HPDE6-E6E7 (cell line): Measurements from ENCODE around the gene CTTN.

ENCODE experiments used
- DNase-seq: peaks from one replicate; pipeline ENCODE4 v3.0.0; 2011; ENCODE audit warnings: missing footprints; ENCODE audit errors: extremely low spot score

Gene CTTN

GRCh38 chr11:70473873-70474690 lies 75.8 kb downstream of the CTTN start:
- DNase-seq, result no peak

DNA sequence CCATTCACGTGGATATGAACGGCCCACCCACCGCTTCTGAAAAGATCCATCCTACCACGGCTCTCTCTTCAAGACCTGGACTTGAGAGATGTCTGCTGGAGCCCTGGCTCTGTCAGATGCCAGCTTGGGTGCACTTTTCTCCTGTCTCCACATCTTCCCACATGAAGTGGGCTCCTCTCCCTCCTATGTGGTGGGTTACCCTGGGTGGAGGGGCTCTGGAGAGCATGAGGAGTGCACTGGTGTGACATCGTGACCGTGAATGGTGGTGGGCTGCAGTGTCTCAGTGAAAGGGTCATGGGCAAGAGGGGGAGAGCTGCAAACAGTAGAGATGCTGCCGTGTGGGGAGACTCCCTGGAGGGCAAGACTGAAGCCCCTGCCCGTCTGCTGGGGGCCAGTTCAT lies 76.4 kb downstream of the CTTN start:
- no peak for DNase-seq

- DNase-seq, result no peak
Measured at GRCh38 chr11:70476669-70477068, 78.3 kb downstream of the CTTN start.

DNA sequence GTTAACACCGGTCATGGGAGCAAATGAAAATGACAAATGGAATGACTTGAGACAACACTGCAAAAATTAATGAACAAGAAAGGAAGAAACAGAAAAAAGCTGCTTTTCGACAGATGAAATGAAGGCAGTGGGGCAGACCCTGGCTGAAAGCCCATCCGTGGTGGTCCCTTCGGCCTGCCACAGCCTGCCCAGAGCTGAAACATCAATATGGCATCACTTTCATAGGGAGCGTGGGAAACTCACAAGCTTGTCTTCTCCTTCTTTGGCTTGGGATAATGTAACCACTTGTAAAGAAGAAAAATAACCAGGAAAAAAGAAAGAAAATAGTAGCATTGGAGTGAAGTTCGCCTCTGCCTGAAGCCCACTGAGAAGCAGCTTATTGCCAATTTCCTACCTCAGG lies 78.8 kb downstream of the CTTN start:
- no peak for DNase-seq

DNA sequence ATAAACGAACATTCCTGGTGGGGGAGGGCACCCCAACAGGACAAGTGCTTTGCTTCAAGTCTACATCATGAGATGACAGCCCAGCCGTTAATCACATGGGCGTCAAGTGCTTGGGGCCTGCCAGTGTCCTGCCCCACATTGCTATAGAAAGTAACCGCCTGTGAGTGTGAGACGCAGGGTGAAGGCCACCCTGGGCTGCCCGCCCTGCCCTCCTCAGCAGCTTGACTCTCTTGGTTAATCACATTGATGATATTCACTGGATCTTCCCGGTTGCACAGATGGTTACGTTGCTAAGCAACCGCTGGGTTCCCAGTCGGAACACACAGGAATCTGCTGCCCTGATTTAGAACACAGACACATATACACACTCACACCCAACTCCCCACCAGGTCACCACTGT lies 79.3 kb downstream of the CTTN start:
- DNase-seq, result no peak

DNA sequence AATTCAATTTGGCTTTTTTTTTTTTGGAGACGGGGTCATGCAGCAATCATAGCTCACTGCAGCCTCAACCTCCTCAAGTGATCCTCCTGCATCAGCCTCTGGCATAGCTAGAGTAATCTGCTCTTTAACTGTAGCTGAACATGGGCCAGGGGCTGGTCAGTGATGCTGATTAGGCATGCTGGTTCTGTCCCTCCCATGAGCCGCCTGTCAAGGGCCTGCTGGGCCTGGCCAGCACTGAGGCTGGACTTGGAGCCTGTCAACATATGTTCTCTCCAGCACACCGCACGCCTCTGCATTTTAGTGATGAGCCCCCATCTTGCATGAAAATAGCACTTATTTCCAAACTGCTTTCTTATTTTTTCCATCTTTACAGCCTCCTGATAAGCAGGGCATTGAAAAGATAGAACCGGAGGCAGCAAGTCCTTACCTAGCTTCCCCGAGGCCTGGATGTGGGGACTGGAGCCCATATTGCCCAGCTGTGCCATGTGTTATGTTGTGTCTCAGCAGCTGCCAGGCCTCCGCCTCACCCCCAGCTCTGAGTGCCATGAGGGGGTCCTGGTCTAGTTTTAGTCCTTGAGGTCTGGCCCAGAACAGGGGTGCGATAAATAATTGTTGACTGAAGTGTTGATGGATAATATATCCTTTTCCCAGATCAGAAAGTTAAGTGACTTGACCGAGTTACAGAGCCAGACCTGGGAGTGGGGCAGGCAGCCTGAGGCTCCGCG lies 80.0 kb downstream of the CTTN start:
- no peak for DNase-seq

GRCh38 chr11:70480711-70481110 lies 82.4 kb downstream of the CTTN start:
- no peak for DNase-seq

- peak; percentile 25 for DNase-seq
Measured at GRCh38 chr11:70481625-70482528, 83.5 kb downstream of the CTTN start.

GRCh38 chr11:70482529-70482917 lies 84.2 kb downstream of the CTTN start:
- no peak for DNase-seq

DNA sequence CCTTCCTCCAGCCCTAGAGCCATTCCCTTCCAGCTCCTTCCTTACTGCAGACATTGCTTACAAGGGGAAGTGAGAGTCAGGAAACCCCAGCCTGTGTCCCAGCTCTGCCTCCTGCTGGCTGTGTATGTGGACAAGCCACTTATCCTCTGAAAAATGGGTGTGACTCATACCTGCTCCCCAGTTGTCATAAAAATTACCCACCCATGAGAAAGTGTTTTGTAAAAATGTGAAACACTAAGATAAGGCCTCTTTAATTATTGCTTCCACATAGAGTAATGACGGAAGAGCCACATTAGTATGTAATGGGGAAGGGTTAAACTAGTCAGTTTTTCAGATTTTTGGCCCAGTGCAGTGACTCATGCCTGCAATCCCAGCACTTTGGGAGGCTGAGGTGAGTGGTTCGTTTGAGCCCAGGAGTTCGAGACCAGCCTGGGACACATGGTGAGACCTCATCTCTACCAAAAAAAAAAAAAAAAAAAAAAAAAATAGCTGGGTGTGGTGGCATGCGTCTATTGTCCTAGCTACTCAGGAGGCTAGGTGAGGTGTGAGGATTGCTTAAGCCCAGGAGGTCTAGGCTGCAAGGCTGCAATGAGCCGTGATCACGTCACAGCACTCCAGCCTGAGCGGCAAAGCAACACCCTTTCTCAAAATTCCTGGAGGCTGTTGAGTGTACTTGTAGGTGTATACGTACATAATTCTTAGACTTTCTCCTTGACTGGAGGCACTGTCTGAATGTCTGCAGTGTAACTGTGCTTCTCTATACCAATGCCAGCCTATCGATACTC lies 84.9 kb downstream of the CTTN start:
- DNase-seq, result no peak

DNA sequence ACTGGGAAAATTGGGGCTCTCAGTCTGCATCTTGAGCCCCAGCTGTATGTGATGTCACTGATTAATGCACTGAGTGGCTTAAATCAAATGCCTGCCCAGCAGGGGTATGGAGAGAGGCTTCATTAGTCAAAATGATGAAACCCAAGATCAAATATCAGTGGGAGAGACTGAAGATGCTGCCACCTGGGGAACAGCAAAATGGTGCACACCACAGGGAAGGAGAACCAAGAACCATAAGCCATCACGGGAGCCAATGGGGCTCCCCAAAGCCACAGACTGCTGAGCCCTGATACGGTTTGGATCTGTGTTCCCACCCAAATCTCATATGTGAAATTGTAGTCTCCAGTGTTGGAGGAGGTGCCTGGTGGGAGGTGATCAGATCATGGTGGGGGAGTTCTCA lies 85.6 kb downstream of the CTTN start:
- DNase-seq, result no peak

- DNase-seq, result no peak
Measured at GRCh38 chr11:70485326-70486025, 87.1 kb downstream of the CTTN start.

- DNase-seq, result no peak
Measured at GRCh38 chr11:70486026-70486415, 87.7 kb downstream of the CTTN start.
